ENCODE results near the gene AEN.

- no peak for TF ChIP-seq ZFX (IDR thresholded peaks at IDR 0.05)
- TF ChIP-seq CTCF (conservative IDR thresholded peaks at IDR 0.05) = no peak
Measured at GRCh38 chr15:88610701-88611231, 10.4 kb upstream of the AEN start.

All from C4-2B (cell line).